Ramos (cell line): Measurements from ENCODE around the gene TIE1.

ENCODE experiments used
- in situ Hi-C: fragments of 300-500 bp; cut with MboI; formaldehyde crosslinking; loops from one replicate; pipeline ENCODE4 v1.14.3; 2022; ENCODE audit warnings: low sequenced_read_pairs; ENCODE audit not compliant: unreplicated experiment

Gene TIE1

GRCh38 chr1:43309405-43310025 is 8.7 kb downstream of the TIE1 start:
- in situ Hi-C loops, result no loop called here

DNA sequence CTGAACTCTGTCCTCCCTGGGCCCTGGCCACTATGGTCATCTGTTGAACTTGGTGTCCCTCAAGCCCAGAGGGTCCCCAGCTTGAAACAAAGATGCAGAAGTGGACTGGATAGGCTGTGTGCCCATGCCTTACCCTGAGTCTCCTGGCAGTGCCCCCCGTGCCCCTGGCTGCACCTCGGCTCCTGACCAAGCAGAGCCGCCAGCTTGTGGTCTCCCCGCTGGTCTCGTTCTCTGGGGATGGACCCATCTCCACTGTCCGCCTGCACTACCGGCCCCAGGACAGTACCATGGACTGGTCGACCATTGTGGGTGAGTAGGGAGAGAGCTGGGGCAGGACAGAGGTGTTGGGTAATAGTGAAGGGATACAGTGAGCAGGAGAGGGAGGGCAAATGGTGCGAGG is 10.7 kb downstream of the TIE1 start:
- in situ Hi-C loops, result no loop called here

DNA sequence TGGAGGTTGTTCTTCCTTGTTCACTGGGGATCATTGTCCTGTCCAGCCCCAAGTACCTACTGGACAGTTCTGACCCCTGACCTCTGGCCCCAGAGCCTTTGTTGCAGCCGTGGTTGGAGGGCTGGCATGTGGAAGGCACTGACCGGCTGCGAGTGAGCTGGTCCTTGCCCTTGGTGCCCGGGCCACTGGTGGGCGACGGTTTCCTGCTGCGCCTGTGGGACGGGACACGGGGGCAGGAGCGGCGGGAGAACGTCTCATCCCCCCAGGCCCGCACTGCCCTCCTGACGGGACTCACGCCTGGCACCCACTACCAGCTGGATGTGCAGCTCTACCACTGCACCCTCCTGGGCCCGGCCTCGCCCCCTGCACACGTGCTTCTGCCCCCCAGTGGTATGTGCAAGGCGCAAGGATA is 11.4 kb downstream of the TIE1 start:
- in situ Hi-C loops, result no loop called here

GRCh38 chr1:43312663-43313515 is 12.1 kb downstream of the TIE1 start:
- in situ Hi-C loops, result no loop called here

DNA sequence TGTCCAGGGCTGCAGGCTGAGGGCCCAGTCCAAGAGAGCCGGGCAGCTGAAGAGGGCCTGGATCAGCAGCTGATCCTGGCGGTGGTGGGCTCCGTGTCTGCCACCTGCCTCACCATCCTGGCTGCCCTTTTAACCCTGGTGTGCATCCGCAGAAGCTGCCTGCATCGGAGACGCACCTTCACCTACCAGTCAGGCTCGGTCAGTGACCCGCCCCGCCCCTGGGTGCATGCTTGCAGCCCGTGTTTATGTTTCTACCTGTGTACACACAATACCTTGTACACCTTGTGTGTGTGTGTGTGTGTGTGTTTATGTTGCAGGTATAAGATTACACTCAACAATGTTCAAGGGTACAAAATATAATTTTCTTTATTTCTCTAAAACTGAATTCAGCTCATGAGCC is 13.0 kb downstream of the TIE1 start:
- in situ Hi-C loops, result no loop called here

- in situ Hi-C loops, result no loop called here
Measured at GRCh38 chr1:43314233-43314632, 13.5 kb downstream of the TIE1 start.

GRCh38 chr1:43315481-43315880 is 14.7 kb downstream of the TIE1 start:
- in situ Hi-C loops, result no loop called here

DNA sequence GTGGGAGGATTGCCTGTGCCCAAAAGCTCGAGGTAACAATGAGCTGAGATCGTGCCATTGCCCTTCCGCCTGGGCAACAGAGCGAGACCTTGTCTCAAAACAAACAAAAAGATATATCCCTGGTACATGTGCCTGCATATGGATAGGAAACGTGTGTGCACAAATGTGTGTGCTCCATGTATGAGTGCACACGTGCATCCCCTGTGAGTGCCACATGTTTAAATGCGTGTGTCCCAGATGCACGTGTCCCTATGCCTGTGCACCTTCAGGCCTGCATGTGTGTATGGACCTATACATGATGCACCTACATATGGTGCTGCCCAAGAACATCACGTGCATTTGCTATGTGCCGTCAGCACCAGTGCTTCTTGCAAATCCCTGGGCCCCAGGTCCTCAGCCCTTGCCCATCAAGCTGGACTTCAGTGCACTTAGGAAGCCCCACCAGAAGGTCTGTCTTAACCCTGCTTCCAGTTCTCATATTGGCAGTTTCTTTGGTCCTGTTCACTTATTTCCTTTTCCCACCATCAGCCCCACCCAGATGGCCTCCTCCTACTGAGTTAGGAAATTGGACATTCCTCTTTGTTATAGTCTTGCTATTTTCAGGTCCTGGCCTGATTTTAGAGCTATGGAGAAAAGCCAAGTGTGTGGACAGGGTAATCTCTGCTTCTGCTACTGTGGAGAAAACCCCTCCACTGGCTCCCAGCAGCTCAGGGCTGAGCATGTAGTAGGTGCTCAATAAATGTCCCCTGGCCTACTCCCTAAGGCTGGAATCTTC is 15.4 kb downstream of the TIE1 start:
- in situ Hi-C loops, result no loop called here

GRCh38 chr1:43316738-43317520 is 16.1 kb downstream of the TIE1 start:
- in situ Hi-C loops, result no loop called here

- in situ Hi-C loops, result no loop called here
Measured at GRCh38 chr1:43317817-43318471, 17.2 kb downstream of the TIE1 start.

DNA sequence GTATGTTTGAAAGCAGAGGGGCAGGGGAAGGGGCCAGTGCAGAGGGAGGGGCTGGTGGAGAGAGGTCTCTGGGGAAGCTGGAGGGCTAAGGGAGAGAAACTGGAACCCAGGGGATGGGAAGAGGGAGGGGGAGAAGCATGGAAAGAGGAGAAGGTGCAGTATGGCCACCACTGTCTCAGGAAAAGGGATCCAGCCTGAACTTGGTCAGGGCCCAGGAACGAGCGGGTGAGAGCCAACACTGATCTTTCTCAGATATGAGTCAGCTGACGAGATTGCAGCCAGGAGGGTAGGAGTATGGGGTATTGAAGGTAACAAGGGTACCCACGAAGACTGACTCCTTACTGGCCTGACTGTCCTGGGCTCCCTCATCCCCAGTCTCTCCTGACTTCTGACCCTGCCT is 18.0 kb downstream of the TIE1 start:
- in situ Hi-C loops, result no loop called here

DNA sequence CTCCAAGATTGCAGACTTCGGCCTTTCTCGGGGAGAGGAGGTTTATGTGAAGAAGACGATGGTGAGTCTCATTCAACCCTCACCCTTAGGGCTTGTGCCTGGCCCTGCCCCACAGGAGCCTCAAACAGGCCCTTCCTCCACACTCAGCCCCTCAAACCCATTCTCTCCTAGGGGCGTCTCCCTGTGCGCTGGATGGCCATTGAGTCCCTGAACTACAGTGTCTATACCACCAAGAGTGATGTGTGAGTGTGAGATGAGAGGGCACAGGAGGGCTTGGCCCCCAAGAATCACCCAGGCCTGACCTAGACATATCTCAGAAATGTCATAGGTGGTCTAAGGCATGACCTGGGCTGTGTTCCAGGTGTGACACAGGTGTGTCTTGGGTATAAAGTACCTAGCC is 18.5 kb downstream of the TIE1 start:
- in situ Hi-C loops, result no loop called here

DNA sequence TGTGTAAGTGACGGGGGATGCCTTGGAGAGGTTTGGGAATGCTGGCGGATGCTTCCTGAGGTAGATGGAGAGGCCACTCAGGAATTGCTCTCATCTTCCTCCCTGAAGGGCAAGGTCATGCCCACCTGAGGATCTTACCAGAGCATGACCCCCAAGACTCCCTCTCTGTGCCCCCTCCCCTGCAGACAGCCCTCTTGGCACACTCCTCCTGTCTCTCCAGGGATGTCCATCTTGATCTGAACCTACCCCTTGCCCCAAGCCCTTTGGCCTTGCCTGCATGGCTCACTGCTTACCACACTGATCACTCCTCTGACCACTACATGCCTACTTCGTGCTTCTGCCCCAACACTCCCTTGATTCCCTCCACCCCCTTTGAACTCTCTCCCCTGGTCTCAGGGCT is 19.0 kb downstream of the TIE1 start:
- in situ Hi-C loops, result no loop called here

GRCh38 chr1:43321331-43321891 is 20.6 kb downstream of the TIE1 start:
- in situ Hi-C loops, result no loop called here

GRCh38 chr1:43322506-43322905 is 21.7 kb downstream of the TIE1 start:
- in situ Hi-C loops, result no loop called here

DNA sequence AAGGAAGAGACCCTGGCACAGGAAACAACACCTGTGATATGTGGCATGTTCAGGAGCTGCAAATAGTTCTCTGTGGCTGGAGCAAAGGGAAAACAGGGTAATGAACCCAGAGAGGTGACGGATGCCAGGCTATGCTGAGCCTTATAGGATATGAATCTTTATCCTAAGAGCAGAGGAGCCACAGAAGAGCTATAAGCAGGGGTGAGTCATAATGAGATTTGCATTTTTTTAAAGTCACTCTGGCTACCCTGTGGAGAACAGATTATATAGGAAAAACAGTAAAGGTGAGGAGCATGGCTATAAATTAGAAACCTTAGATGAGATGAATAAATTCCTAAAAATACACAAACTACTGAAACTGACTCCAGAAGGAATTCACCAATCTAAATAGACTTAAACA is 24.0 kb downstream of the TIE1 start:
- in situ Hi-C loops, result no loop called here

- in situ Hi-C loops, result no loop called here
Measured at GRCh38 chr1:43325381-43325780, 24.6 kb downstream of the TIE1 start.

GRCh38 chr1:43327549-43328292 is 26.9 kb downstream of the TIE1 start:
- in situ Hi-C loops, result no loop called here
